Gastrocnemius medialis (tissue), 4 donors: ENCODE results near the gene ARRDC2. TPM values are rescaled to one million over a fixed set of nuclear protein-coding genes. Genes with fewer than 3 reads are reported as not detected.
A peak's percentile ranks its signal among the peaks of the same experiment; 100 is the strongest.

Experiments used
- ATAC-seq, 2 donors: fragments of 150-250 bp; one replicate each; pipeline ENCODE4 v1.9.1; 2016
- DNase-seq, 2 donors: peaks; one replicate each; pipeline ENCODE4 v3.0.0-alpha.2; 2019
- H3K27ac ChIP-seq, 4 donors: fragments of 200-600 bp; sonication (generic); 1 replicate in 1 of 4; 2 replicates in 3 of 4; pipeline ENCODE4 v1.5.1; 2016 to 2018; ENCODE audit warnings: mild to moderate bottlenecking in 2 of 4, moderate library complexity in 1 of 4
- H3K27me3 ChIP-seq, 3 donors: fragments of 200-600 bp; sonication (generic) in 2 of 3; 1 replicate in 1 of 3; 2 replicates in 2 of 3; pipeline versions ENCODE4 v1.5.1 to v1.6.0; 2016 to 2019; ENCODE audit warnings: mild to moderate bottlenecking in 1 of 3, moderate library complexity in 1 of 3
- H3K36me3 ChIP-seq, 2 donors: fragments of 200-600 bp; sonication (generic) in 1 of 2; one replicate each; pipeline ENCODE4 v1.5.1; 2017 to 2018
- H3K4me1 ChIP-seq, 2 donors: fragments of 200-600 bp; sonication (generic) in 1 of 2; one replicate each; pipeline ENCODE4 v1.5.1; 2016 to 2017; ENCODE audit warnings: mild to moderate bottlenecking in 2 of 2
- H3K4me3 ChIP-seq, 4 donors: fragments of 200-600 bp; sonication (generic) in 3 of 4; 1 replicate in 1 of 4; 2 replicates in 3 of 4; pipeline ENCODE4 v1.5.1; 2016 to 2019; ENCODE audit warnings: mild to moderate bottlenecking in 2 of 4
- H3K9me3 ChIP-seq, 3 donors: fragments of 200-600 bp; sonication (generic) in 2 of 3; 1 replicate in 1 of 3; 2 replicates in 2 of 3; pipeline ENCODE4 v1.5.1; 2016 to 2019
- CTCF ChIP-seq, 5 experiments: fragments of 450-650 bp in 3 of 5; fragments of 200-600 bp in 2 of 5; sonication (generic) in 2 of 5; IDR thresholded peaks in 4 of 5; conservative IDR thresholded peaks in 1 of 5; 1 replicate in 4 of 5; 2 replicates in 1 of 5; pipeline ENCODE4 v1.5.1; 2016 to 2019; ENCODE audit warnings: antibody characterized with exemption in 5 of 5, mild to moderate bottlenecking in 3 of 5, moderate library complexity in 3 of 5
- POLR2A ChIP-seq, 2 donors: fragments of 450-650 bp; IDR thresholded peaks; one replicate each; pipeline ENCODE4 v1.6.1; 2017; ENCODE audit warnings: antibody characterized with exemption in 2 of 2, mild to moderate bottlenecking in 2 of 2, moderate library complexity in 2 of 2
- in situ Hi-C, 4 donors: fragments of 200-750 bp; cut with MboI; loops; one replicate each; pipeline versions ENCODE4 v1.15.0 to v1.8.0; 2017; ENCODE audit warnings: low sequenced_read_pairs in 4 of 4
- intact Hi-C: fragments of 100-400 bp; cut with DNase I; formaldehyde crosslinking; loops from one replicate; pipeline ENCODE4 v1.15.1; 2023; ENCODE audit warnings: low total_unique reads
- total RNA-seq, 4 donors: library from RNA; depleted of rRNA; stranded (reverse); fragments of >200 nt; gene quantifications; one replicate each; pipeline versions ENCODE4 v1.1.0 to v1.2.3, GENCODE V29; 2016

Gene ARRDC2
- total RNA-seq, 4 donors from 2014 or later: 476 to 810 (median 543) TPM

- Histone ChIP-seq H3K27ac (no peak overlapping the region), H3K36me3 (no peaks in the 10 kb centered on the region), H3K27me3 (no peaks in the 10 kb centered on the region), H3K4me3 (no peak overlapping the region), H3K4me1 (no peaks in the 10 kb centered on the region), H3K9me3 (no peaks in the 10 kb centered on the region)
- TF ChIP-seq CTCF (IDR thresholded peaks at IDR 0.05 in 4 of 5, conservative IDR thresholded peaks at IDR 0.05 in 1 of 5): no peak
- TF ChIP-seq POLR2A (IDR thresholded peaks at IDR 0.05): no peak
- in situ Hi-C loops (loop anchor here in 1 of 4 donors (25.0 kb wide), 1 partner anchor 126 kb away; the partner anchor contains the start of genes RPL18A and SLC5A5), intact Hi-C loops (no loop called here)
- no peak for ATAC-seq
- no peak for DNase-seq
These were observed 19.8 kb upstream of the ARRDC2 start for GRCh38 chr19:17988161-17988560.

GRCh38 chr19:17989425-17990094, 18.4 kb upstream of the ARRDC2 start:
- Histone ChIP-seq H3K9me3 (no peaks in the 10 kb centered on the region), H3K27me3 (no peaks in the 10 kb centered on the region), H3K36me3 (no peaks in the 10 kb centered on the region), H3K27ac (no peak overlapping the region), H3K4me1 (no peaks in the 10 kb centered on the region), H3K4me3 (no peak overlapping the region)
- in situ Hi-C loops (loop anchor here (5.0 to 25.0 kb wide), 5 partner anchors 42 to 127 kb away; partner anchors contain the start of genes RPL18A (in 1 of the 4) and SLC5A5 (in 1 of the 4)), intact Hi-C loops (no loop called here)
- ATAC-seq (no peak), DNase-seq (no peak)
- TF ChIP-seq CTCF (IDR thresholded peaks at IDR 0.05 in 4 of 5, conservative IDR thresholded peaks at IDR 0.05 in 1 of 5): no peak
- no peak for TF ChIP-seq POLR2A (IDR thresholded peaks at IDR 0.05)

GRCh38 chr19:17993076-17993813, 14.7 kb upstream of the ARRDC2 start:
- no peak for TF ChIP-seq POLR2A (IDR thresholded peaks at IDR 0.05)
- no peak for TF ChIP-seq CTCF (IDR thresholded peaks at IDR 0.05 in 4 of 5, conservative IDR thresholded peaks at IDR 0.05 in 1 of 5)
- H3K36me3 ChIP-seq: no peaks in the 10 kb centered on the region
- H3K4me3 ChIP-seq: no peak overlapping the region
- intact Hi-C loops: no loop called here
- in situ Hi-C loops: loop anchor here (5.0 to 25.0 kb wide), 5 partner anchors 46 to 131 kb away; partner anchors contain the start of genes RPL18A (in 1 of the 4) and SLC5A5 (in 1 of the 4)
- no peaks in the 10 kb centered on the region for H3K9me3 ChIP-seq
- no peaks in the 10 kb centered on the region for H3K27me3 ChIP-seq
- no peak overlapping the region for H3K27ac ChIP-seq
- ATAC-seq: no peak
- no peak for DNase-seq
- no peaks in the 10 kb centered on the region for H3K4me1 ChIP-seq

GRCh38 chr19:17996826-17997316, 11.1 kb upstream of the ARRDC2 start:
- ATAC-seq (peak; percentile 81 to 87), DNase-seq (peak; percentile 71 to 78)
- intact Hi-C loops: loop anchor here (1.0 to 2.0 kb wide), 3 partner anchors 50 to 138 kb away; partner anchors contain the start of gene RPL18A
- H3K9me3 ChIP-seq: no peaks in the 10 kb centered on the region
- no peak overlapping the region for H3K4me3 ChIP-seq
- in situ Hi-C loops: loop anchor here in 2 of 4 donors (10.0 to 25.0 kb wide), 3 partner anchors 52 to 135 kb away; partner anchors contain the start of genes RPL18A (in 1 of the 2) and SLC5A5 (in 1 of the 2)
- H3K4me1 ChIP-seq: peaks cover 0 to 5% of the 10 kb centered on the region in 2 donors
- H3K36me3 ChIP-seq: no peaks in the 10 kb centered on the region
- no peak overlapping the region for H3K27ac ChIP-seq
- peak; percentile 89 to 99 (median 98) for TF ChIP-seq CTCF (IDR thresholded peaks at IDR 0.05 in 4 of 5, conservative IDR thresholded peaks at IDR 0.05 in 1 of 5)
- no peak for TF ChIP-seq POLR2A (IDR thresholded peaks at IDR 0.05)
- peaks cover 0 to 6% (median 6%) of the 10 kb centered on the region in 3 donors for H3K27me3 ChIP-seq
